ENCODE data around the gene KIAA0408. TPM values are rescaled to one million over a fixed set of nuclear protein-coding genes. Genes with fewer than 3 reads are reported as not detected.

The KIAA0408 gene
- total RNA-seq, 2 experiments from 2014 or later, result 1.0 to 1.3 TPM

GRCh38 chr6:127456465-127456864 is 2.7 kb downstream of the KIAA0408 start:
- DNase-seq, result no peak
- Histone ChIP-seq H3K27ac (ENCODE audit: low read depth in 1 of 2, low read length in 2 of 2) (no peak overlapping the region), H3K9me3 (ENCODE audit: control insufficient read depth in 1 of 2, insufficient read depth in 1 of 2, low read length in 2 of 2) (no peaks in the 10 kb centered on the region), H3K36me3 (ENCODE audit: insufficient read depth, low read length) (no peaks in the 10 kb centered on the region), H3K4me3 (ENCODE audit: low read length) (no peak overlapping the region), H3K27me3 (ENCODE audit: control insufficient read depth in 1 of 2, insufficient read depth in 2 of 2, low read length in 2 of 2) (no peaks in the 10 kb centered on the region), H3K4me1 (ENCODE audit: insufficient read depth, low read length) (no peaks in the 10 kb centered on the region)
- Mint-ChIP-seq H3K4me1 (ENCODE audit: low read depth) (no peaks in the 10 kb centered on the region), H3K27ac (no peak overlapping the region), H3K36me3 (ENCODE audit: low read depth) (no peaks in the 10 kb centered on the region), H3K4me3 (no peak overlapping the region), H3K27me3 (peaks cover 7% of the 10 kb centered on the region), H3K9me3 (no peaks in the 10 kb centered on the region)
- TF ChIP-seq CTCF (IDR thresholded peaks at IDR 0.05), result no peak
- POLR2A ChIA-PET, result no interaction called here
- intact Hi-C loops (cut with DNase I, micrococcal nuclease), result no loop called here
- no peak for ATAC-seq (ENCODE audit: poor library complexity)
- CTCF ChIA-PET, result no interaction called here

GRCh38 chr6:127453845-127454619 is 5.2 kb downstream of the KIAA0408 start:
- peaks cover 7% of the 10 kb centered on the region for H3K27me3 Mint-ChIP-seq
- intact Hi-C loops (cut with DNase I, micrococcal nuclease), result no loop called here
- POLR2A ChIA-PET, result no interaction called here
- no peaks in the 10 kb centered on the region for H3K9me3 Mint-ChIP-seq
- H3K4me3 Mint-ChIP-seq, result no peak overlapping the region
- CTCF ChIA-PET, result no interaction called here
- TF ChIP-seq CTCF (IDR thresholded peaks at IDR 0.05), result no peak
- no peak overlapping the region for H3K27ac Mint-ChIP-seq
- no peaks in the 10 kb centered on the region for H3K27me3 ChIP-seq (ENCODE audit: control insufficient read depth in 1 of 2, insufficient read depth in 2 of 2, low read length in 2 of 2)
- peaks cover 3% of the 10 kb centered on the region for H3K36me3 ChIP-seq (ENCODE audit: insufficient read depth, low read length)
- H3K36me3 Mint-ChIP-seq (ENCODE audit: low read depth), result no peaks in the 10 kb centered on the region
- ATAC-seq (ENCODE audit: poor library complexity) (no peak), DNase-seq (no peak)
- H3K9me3 ChIP-seq (ENCODE audit: control insufficient read depth in 1 of 2, insufficient read depth in 1 of 2, low read length in 2 of 2), result no peaks in the 10 kb centered on the region
- no peaks in the 10 kb centered on the region for H3K4me1 ChIP-seq (ENCODE audit: insufficient read depth, low read length)
- no peak overlapping the region for H3K27ac ChIP-seq (ENCODE audit: low read depth in 1 of 2, low read length in 2 of 2)
- H3K4me3 ChIP-seq (ENCODE audit: low read length), result no peak overlapping the region
- H3K4me1 Mint-ChIP-seq (ENCODE audit: low read depth), result no peaks in the 10 kb centered on the region

GRCh38 chr6:127452803-127453202 is 6.4 kb downstream of the KIAA0408 start:
- POLR2A ChIA-PET, result no interaction called here
- no peaks in the 10 kb centered on the region for H3K9me3 Mint-ChIP-seq
- TF ChIP-seq CTCF (IDR thresholded peaks at IDR 0.05), result no peak
- H3K27ac ChIP-seq (ENCODE audit: low read depth in 1 of 2, low read length in 2 of 2), result no peak overlapping the region
- H3K36me3 Mint-ChIP-seq (ENCODE audit: low read depth), result no peaks in the 10 kb centered on the region
- H3K4me1 Mint-ChIP-seq (ENCODE audit: low read depth), result no peaks in the 10 kb centered on the region
- H3K4me3 Mint-ChIP-seq, result no peak overlapping the region
- H3K4me1 ChIP-seq (ENCODE audit: insufficient read depth, low read length), result no peaks in the 10 kb centered on the region
- H3K27me3 Mint-ChIP-seq, result peaks cover 7% of the 10 kb centered on the region
- CTCF ChIA-PET, result no interaction called here
- H3K36me3 ChIP-seq (ENCODE audit: insufficient read depth, low read length), result peaks cover 3% of the 10 kb centered on the region
- DNase-seq, result no peak
- no peak overlapping the region for H3K27ac Mint-ChIP-seq
- no peaks in the 10 kb centered on the region for H3K27me3 ChIP-seq (ENCODE audit: control insufficient read depth in 1 of 2, insufficient read depth in 2 of 2, low read length in 2 of 2)
- H3K9me3 ChIP-seq (ENCODE audit: control insufficient read depth in 1 of 2, insufficient read depth in 1 of 2, low read length in 2 of 2), result no peaks in the 10 kb centered on the region
- no peak for ATAC-seq (ENCODE audit: poor library complexity)
- intact Hi-C loops (cut with DNase I, micrococcal nuclease), result no loop called here
- no peak overlapping the region for H3K4me3 ChIP-seq (ENCODE audit: low read length)

Measured in CD4-positive, alpha-beta T cell (primary cell).